Left renal pelvis (tissue), 4 donors: ENCODE measurements around the gene ANK2. TPM values are rescaled to one million over a fixed set of nuclear protein-coding genes. Genes with fewer than 3 reads are reported as not detected.

Experiments
- DNase-seq, 4 donors: peaks; one replicate each; pipeline ENCODE4 v3.0.0-alpha.2; 2013; ENCODE audit warnings: low read depth in 4 of 4, low spot score in 3 of 4
- polyA plus RNA-seq, 4 donors: library from polyadenylated mRNA; unstranded; fragments of 120-200 nt; gene quantifications; one replicate each; pipeline ENCODE4 v1.2.1, GENCODE V29; 2013; ENCODE audit not compliant: insufficient read length in 4 of 4

ANK2 gene
- polyA plus RNA-seq, 4 donors, result 57.3 to 68.0 (median 64.1) TPM

- no peak for DNase-seq
Measured at GRCh38 chr4:113145519-113146291, 96.3 kb downstream of the ANK2 start.

GRCh38 chr4:113146876-113147358 lies 97.5 kb downstream of the ANK2 start:
- no peak for DNase-seq

DNA sequence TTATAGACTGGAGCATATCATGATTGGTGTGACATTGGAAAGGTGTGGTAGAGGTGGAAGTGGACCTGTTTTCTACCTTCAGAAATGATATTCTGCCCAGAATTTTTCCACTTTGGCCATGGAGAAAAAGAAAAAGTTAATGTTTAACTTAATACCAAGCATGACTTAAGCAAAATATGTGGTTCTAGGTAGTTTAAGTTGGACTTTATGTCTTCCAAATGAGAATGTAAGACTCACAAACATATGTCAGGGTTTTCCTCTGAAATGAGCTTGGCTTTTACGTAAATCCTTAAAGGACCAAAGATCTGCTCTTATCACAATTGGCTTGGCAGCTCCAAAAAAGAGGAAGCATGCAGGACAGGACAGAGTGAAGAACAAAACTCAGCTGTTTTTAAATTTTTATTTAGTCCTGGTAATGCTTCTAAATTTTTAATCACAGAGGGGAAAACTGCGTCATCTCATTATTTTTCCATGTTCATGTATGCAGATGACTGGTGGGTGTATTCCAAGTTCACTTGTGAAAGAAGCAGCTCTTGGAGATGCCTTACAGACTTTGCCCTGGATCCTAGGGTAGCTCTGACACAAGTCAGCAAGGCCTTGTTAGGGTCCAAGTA lies 98.2 kb downstream of the ANK2 start:
- no peak for DNase-seq

- DNase-seq, result no peak
Measured at GRCh38 chr4:113148925-113149324, 99.5 kb downstream of the ANK2 start.

DNA sequence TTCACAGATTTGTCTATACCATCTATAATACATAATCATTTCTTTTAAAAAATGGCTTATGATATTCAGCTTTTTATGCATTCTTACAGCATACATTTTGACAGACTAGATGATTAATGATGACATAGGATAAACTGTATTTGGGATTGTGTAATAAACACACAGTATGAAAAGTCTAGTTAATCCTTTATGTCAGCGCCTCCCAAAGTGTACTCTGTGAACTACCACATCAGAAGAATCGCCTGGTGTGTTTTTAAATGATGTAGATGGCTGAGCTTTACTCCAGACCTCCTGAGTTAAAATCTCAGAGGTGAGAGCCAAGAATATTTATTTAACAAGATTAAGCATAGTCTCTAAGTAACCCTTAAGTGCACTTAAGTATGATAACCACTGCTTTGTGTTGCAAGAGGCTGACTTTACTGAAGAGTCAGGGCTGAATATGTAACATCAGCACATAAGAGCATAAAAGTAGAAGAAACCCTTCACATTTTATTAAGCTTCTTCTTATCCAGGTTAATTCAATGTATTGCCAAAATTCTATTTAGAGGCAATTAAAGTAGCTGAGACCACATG lies 104.2 kb downstream of the ANK2 start:
- DNase-seq, result no peak

- DNase-seq, result no peak
Measured at GRCh38 chr4:113154281-113154680, 104.8 kb downstream of the ANK2 start.

DNA sequence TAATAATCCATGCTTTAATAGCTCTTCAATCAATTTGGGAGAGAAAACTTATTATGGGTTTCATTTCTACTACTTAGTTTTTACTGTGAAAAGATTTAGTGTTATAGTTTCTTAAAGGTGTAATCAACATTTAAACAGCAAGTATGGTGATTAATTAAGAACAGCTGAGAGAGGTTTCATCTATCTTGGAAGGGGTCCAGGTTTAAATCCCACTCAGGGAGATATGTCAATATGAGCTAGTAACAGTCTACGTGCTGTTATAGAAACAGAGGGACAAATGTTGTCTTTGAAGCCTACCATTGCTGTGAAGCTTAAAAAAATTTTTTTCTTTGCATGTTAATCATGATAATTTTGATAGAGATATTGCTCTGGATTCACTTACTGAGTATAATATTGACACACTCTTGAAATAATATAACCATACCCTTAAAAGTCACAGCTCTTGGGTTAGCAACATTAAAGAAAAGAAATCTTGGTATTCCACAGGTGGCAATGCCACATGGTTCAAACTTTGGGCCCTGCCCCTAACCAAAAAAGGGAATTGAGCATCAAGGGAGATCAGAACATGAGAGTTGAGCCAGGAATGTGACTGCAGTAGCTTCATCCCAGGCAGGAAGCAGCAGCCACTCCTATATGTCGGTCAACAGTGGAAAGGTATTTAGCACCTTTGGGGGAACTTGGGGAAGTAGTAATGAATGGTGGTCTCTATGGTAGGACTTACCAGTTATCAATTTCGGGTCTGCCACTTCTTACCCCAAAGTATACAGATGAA lies 107.8 kb downstream of the ANK2 start:
- DNase-seq, result no peak

DNA sequence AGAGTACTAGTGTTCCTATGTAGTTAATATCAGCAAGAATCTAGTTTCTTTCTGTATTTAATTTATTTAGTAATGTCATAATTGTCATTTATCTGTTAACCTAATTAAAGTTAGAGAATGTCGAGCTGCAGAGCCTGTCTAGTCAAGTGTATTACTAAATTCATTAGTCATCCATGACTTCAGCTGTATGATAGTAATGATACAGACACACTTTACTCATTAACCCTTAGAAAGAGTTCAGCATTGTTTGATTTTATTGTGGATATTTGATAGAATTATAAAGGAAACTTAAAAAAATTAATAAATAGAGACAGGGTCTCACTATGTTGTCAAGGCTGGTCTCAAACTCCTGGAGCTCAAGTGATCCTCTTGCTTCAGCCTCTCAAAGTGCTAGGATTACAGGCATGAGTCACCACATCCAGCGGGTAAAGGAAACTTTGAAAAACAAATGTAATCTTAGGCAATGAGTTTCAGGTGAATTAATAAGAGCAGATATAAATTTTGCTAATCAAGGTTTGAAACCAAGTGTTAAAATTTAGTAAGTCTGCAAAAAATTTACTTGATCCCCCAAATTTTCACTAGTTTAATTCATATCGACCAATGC lies 110.6 kb downstream of the ANK2 start:
- DNase-seq, result no peak

DNA sequence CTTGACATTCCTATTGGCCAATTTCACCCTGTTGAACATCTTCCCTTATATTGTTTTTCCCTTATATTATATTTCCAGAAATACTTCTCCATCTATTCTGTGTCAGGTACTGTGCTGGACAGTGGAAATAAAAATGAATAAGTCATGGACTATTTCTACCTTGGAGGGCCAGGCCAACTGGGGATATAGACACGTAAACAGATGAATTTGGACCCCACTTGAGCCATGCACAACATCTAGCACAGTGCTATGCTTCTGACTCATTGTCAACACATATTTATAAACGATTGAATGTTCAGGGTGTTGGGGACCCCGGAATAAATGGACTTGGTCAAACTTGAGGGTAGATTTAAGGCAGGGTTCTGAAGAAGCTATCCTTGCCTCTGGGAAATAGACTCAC lies 111.1 kb downstream of the ANK2 start:
- DNase-seq, result no peak

DNA sequence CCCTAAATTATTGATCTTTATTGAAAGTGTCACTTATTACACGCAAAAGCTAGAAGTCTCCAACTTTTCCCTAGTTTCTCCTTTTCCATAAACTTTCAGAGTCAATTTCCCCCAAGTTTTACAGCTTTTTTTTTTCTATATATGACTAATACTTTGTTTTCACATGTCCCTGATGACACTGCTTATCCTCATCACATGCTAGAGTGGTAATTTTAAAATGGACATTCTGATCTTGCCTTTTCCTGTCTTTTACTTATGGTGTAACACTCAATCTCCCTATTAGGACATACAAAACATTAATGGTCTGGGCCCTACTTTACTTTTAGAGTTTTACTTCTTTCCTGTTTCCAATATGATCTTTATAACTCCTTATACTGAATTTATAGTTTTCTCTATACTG lies 112.6 kb downstream of the ANK2 start:
- no peak for DNase-seq

- DNase-seq, result no peak
Measured at GRCh38 chr4:113169368-113169767, 119.9 kb downstream of the ANK2 start.

GRCh38 chr4:113170115-113170804 lies 120.8 kb downstream of the ANK2 start:
- no peak for DNase-seq

- DNase-seq, result no peak
Measured at GRCh38 chr4:113170805-113171468, 121.5 kb downstream of the ANK2 start.

DNA sequence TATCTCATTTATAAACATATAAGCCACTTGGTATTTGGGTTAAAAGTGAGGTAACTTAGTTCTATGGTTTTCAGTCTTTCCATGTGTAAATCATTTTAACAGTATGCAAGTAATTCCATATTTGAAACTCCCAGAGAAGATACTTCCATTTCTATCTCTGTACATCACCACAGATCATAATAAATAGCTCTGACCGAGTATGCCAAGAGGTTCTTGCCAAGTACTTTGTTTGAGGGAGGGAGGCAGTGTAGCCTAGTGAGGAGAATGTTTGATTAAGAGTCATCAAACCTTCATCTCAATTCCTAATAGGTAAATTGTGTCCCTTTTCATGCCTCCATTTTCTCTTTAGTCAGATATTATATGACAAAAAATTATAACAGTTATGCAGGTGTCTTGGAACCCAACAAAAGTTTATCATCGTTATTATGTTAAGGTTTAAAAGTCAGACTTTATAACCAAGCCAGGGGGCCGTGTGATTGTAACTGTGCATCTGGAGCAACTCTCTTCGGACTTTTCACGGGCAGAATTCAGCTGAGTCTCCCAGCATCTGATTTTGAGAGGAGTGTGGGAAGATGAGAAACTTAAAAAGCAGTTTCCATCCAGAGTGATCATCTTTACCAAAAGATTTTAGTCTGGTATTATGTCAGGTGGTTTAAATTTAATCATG lies 123.8 kb downstream of the ANK2 start:
- DNase-seq, result no peak

DNA sequence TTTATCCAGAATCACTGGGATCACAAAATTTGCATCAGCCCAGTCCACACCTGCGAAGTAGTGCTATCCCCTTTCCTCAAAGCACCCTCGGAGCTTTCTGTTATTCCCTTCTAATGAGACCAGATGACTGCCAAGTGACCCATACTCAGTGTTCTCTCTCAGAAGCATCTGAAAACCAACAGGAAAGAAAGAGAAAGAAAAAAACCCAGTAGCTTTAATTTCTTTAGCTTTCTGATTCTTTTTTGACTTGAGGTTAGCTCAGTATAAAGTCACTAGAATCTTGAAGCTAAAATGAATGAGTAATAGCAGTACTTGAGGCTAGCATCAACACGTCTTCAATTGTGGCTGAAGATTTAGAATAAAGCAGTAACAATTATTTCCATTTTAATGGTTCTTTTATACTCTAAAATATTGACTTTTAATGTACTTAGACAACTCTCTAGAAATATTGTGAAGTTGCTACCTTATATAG lies 124.4 kb downstream of the ANK2 start:
- DNase-seq, result no peak

DNA sequence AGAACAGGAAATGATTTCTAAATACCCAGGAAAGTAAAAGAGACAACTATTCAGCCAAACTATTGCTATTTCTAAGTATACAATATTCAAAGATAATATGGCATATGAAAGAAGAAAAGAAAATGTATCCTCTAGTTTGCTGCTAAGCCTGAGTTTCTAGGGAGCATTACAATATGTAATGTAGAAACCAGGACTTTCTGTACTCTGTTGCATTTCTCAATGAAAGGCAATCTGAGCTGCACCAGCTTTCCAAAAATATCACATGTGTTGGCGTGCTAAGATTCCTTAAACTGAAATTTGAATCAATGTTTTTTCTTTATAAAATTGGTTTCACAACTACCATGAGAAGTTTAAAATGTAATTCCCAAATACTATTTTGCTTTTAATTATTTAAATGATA lies 129.6 kb downstream of the ANK2 start:
- DNase-seq, result no peak

DNA sequence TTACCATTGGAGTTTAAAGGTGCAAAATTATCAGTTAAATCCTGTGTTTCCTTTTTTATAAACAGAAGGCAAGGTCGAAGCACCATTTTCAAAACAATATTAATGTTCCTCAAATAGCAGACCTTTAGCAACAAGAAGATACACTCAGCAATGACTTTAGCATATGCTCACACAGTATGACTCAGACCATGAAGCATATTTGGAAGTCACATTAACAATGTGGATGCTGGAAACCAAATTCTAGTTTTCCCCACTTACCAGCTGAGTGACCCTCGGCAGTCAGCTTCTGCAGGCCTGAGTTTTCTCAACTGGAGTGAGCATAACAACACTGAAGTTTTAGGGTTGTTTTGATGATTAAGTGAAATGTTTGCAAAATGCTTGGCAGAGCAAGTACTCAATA lies 130.5 kb downstream of the ANK2 start:
- no peak for DNase-seq

GRCh38 chr4:113181289-113182007 lies 132.0 kb downstream of the ANK2 start:
- DNase-seq, result no peak
